ENCODE results near the gene KIF19. TPM values are rescaled to one million over a fixed set of nuclear protein-coding genes. Genes with fewer than 3 reads are reported as not detected.

Gene KIF19
- total and polyA plus RNA-seq, 2 donors (not counting 1 experiment from before 2014, with no cell fraction given) = not detected

DNA sequence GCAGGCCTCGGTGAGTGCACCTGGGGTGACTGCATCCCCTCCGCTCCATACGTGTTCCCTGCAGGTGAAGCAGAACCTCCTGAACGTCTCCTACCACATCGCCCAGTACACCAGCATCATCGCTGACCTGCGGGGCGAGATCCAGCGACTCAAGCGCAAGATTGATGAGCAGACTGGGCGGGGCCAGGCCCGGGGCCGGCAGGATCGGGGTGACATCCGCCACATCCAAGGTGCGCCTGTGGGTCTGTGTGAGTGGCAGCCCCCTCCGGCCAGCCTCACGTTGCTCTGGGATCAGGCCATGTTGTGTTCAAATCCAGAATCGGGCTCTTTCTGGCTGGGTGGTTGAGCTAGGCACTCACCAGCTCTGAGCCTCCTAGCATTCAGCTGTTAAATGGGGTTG is 23.1 kb downstream of the KIF19 start:
- no peaks in the 10 kb centered on the region for H3K79me2 ChIP-seq (ENCODE audit: control insufficient read depth, insufficient read depth, low read length)
- no peak overlapping the region for H3K4me3 ChIP-seq (ENCODE audit: control extremely low read depth in 1 of 5, extremely low read depth in 1 of 5, insufficient read depth in 1 of 5, low read depth in 2 of 5, low read length in 4 of 5)
- H3K9ac ChIP-seq (ENCODE audit: low read length) = no peak overlapping the region
- Mint-ChIP-seq H3K4me1 (peaks cover 4% of the 10 kb centered on the region), H3K4me3 (no peak overlapping the region), H3K27me3 (peaks cover 33% of the 10 kb centered on the region), H3K9me3 (ENCODE audit: insufficient read depth) (no peaks in the 10 kb centered on the region), H3K27ac (no peak overlapping the region)
- ChIA-PET CTCF (no interaction called here), POLR2A (interaction anchor here (0.6 kb wide), 1 partner anchor 405 kb away, joined by 7 read pairs; no protein-coding TSS in a partner anchor)
- intact Hi-C loops (cut with micrococcal nuclease) = no loop called here
- no peaks in the 10 kb centered on the region for H3K36me3 ChIP-seq (replicated peaks in 1 of 2; ENCODE audit: control extremely low read depth in 1 of 2, control insufficient read depth in 1 of 2, extremely low read depth in 1 of 2, insufficient read depth in 2 of 2, low read length in 1 of 2)
- no peak for DNase-seq
- TF ChIP-seq, protein P1, sequence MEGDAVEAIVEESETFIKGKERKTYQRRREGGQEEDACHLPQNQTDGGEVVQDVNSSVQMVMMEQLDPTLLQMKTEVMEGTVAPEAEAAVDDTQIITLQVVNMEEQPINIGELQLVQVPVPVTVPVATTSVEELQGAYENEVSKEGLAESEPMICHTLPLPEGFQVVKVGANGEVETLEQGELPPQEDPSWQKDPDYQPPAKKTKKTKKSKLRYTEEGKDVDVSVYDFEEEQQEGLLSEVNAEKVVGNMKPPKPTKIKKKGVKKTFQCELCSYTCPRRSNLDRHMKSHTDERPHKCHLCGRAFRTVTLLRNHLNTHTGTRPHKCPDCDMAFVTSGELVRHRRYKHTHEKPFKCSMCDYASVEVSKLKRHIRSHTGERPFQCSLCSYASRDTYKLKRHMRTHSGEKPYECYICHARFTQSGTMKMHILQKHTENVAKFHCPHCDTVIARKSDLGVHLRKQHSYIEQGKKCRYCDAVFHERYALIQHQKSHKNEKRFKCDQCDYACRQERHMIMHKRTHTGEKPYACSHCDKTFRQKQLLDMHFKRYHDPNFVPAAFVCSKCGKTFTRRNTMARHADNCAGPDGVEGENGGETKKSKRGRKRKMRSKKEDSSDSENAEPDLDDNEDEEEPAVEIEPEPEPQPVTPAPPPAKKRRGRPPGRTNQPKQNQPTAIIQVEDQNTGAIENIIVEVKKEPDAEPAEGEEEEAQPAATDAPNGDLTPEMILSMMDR (IDR thresholded peaks at IDR 0.05) = no peak
- no peak for TF ChIP-seq EZH2 (IDR thresholded peaks at IDR 0.05; ENCODE audit: borderline replicate concordance, insufficient read depth, low read depth, low read length, poor library complexity, severe bottlenecking)
- ATAC-seq (ENCODE audit: low read depth) = no peak
- H3K27me3 ChIP-seq (replicated peaks in 1 of 4; ENCODE audit: control extremely low read depth in 1 of 4, control insufficient read depth in 3 of 4, insufficient read depth in 4 of 4, low read length in 3 of 4) = peaks cover 0 to 21% (median 4%) of the 10 kb centered on the region in 4 experiments
- H3K4me2 ChIP-seq (replicated peaks; ENCODE audit: low read depth, low read length, poor library complexity, severe bottlenecking) = no peak overlapping the region
- H4K20me1 ChIP-seq (ENCODE audit: control insufficient read depth, insufficient read depth, low read length, poor library complexity, severe bottlenecking) = no peaks in the 10 kb centered on the region
- no peaks in the 10 kb centered on the region for H3K9me3 ChIP-seq (ENCODE audit: control extremely low read depth in 1 of 3, control insufficient read depth in 2 of 3, insufficient read depth in 1 of 3, low read length in 2 of 3)
- no peak overlapping the region for H2AFZ ChIP-seq (ENCODE audit: insufficient read depth, low read depth, low read length, poor library complexity, severe bottlenecking)
- H3K27ac ChIP-seq (ENCODE audit: low read length in 2 of 2) = no peak overlapping the region
- no peaks in the 10 kb centered on the region for H3K4me1 ChIP-seq (ENCODE audit: control insufficient read depth in 2 of 2, insufficient read depth in 2 of 2, low read length in 2 of 2)
- WGBS (ENCODE audit: insufficient coverage) = 91% methylated on average over 16 of the region's 19 CpGs

DNA sequence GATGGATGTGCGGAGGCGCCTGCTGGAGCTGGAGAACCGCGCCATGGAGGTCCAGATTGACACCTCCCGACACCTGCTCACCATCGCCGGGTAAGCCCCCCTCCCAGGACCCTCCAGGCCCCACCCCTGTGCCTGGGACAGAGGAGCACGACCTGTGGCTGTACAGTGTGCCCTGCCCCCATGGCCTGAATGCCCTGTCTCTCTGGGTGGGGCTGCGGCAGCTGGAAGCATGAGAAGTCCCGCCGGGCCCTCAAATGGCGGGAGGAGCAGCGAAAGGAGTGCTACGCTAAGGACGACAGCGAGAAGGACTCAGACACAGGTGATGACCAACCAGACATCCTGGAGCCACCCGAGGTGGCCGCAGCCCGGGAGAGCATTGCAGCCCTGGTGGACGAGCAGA is 24.5 kb downstream of the KIF19 start:
- Histone ChIP-seq H3K27ac (ENCODE audit: low read length in 2 of 2) (no peak overlapping the region), H2AFZ (ENCODE audit: insufficient read depth, low read depth, low read length, poor library complexity, severe bottlenecking) (no peak overlapping the region), H3K9me3 (ENCODE audit: control extremely low read depth in 1 of 3, control insufficient read depth in 2 of 3, insufficient read depth in 1 of 3, low read length in 2 of 3) (no peaks in the 10 kb centered on the region), H3K9ac (ENCODE audit: low read length) (no peak overlapping the region), H3K4me1 (ENCODE audit: control insufficient read depth in 2 of 2, insufficient read depth in 2 of 2, low read length in 2 of 2) (no peaks in the 10 kb centered on the region), H3K36me3 (replicated peaks in 1 of 2; ENCODE audit: control extremely low read depth in 1 of 2, control insufficient read depth in 1 of 2, extremely low read depth in 1 of 2, insufficient read depth in 2 of 2, low read length in 1 of 2) (no peaks in the 10 kb centered on the region), H4K20me1 (ENCODE audit: control insufficient read depth, insufficient read depth, low read length, poor library complexity, severe bottlenecking) (no peaks in the 10 kb centered on the region), H3K27me3 (replicated peaks in 1 of 4; ENCODE audit: control extremely low read depth in 1 of 4, control insufficient read depth in 3 of 4, insufficient read depth in 4 of 4, low read length in 3 of 4) (peaks cover 0 to 35% (median 7%) of the 10 kb centered on the region in 4 experiments), H3K79me2 (ENCODE audit: control insufficient read depth, insufficient read depth, low read length) (no peaks in the 10 kb centered on the region), H3K4me3 (ENCODE audit: control extremely low read depth in 1 of 5, extremely low read depth in 1 of 5, insufficient read depth in 1 of 5, low read depth in 2 of 5, low read length in 4 of 5) (no peak overlapping the region), H3K4me2 (replicated peaks; ENCODE audit: low read depth, low read length, poor library complexity, severe bottlenecking) (no peak overlapping the region)
- 93% methylated on average over 20 of the region's 20 CpGs for WGBS (ENCODE audit: insufficient coverage)
- H3K4me1 Mint-ChIP-seq = peaks cover 5% of the 10 kb centered on the region
- DNase-seq (no peak), ATAC-seq (ENCODE audit: low read depth) (no peak)
- H3K27ac Mint-ChIP-seq = no peak overlapping the region
- TF ChIP-seq, protein P1 (IDR thresholded peaks at IDR 0.05) = no peak
- no peak for TF ChIP-seq EZH2 (IDR thresholded peaks at IDR 0.05; ENCODE audit: borderline replicate concordance, insufficient read depth, low read depth, low read length, poor library complexity, severe bottlenecking)
- H3K9me3 Mint-ChIP-seq (ENCODE audit: insufficient read depth) = no peaks in the 10 kb centered on the region
- H3K4me3 Mint-ChIP-seq = no peak overlapping the region
- ChIA-PET CTCF (interaction anchor here (1.4 kb wide), 1 partner anchor 11 kb away, joined by 4 read pairs; the partner anchor contains the start of gene BTBD17), POLR2A (no interaction called here)
- intact Hi-C loops (cut with micrococcal nuclease) = no loop called here
- H3K27me3 Mint-ChIP-seq = peaks cover 42% of the 10 kb centered on the region

Measured in B cell (primary cell).